COLO668 (cell line): ENCODE results near the gene PAN2.
"Not testable (repeated sequence)": the region's sequence is repeated elsewhere in the genome, so short reads cannot be mapped to it uniquely, and the experiment has no call there.

Experiments
- DNase-seq: peaks from one replicate; lab custom pipeline; 2025; ENCODE audit not compliant: unreplicated experiment; lab: John Stamatoyannopoulos, UW

PAN2 gene

GRCh38 chr12:56308714-56309113 is 25.1 kb downstream of the PAN2 start:
- DNase-seq, result no peak

GRCh38 chr12:56307221-56307965 is 26.4 kb downstream of the PAN2 start:
- DNase-seq, result no peak

- no peak for DNase-seq
Measured at GRCh38 chr12:56304872-56305590, 28.8 kb downstream of the PAN2 start.

- no peak for DNase-seq
Measured at GRCh38 chr12:56304276-56304675, 29.5 kb downstream of the PAN2 start.

GRCh38 chr12:56300644-56301464 is 32.9 kb downstream of the PAN2 start:
- no peak for DNase-seq

GRCh38 chr12:56299853-56300643 is 33.8 kb downstream of the PAN2 start, which contains the start of gene CS:
TSS of gene CS (minus strand) at chr12:56300330. CDS start at chr12:56300201, 129 bp downstream.
- DNase-seq, result peak; percentile 96

- DNase-seq, result peak; percentile 17
Measured at GRCh38 chr12:56299308-56299852, 34.4 kb downstream of the PAN2 start.

- DNase-seq, result no peak
Measured at GRCh38 chr12:56298828-56299227, 35.0 kb downstream of the PAN2 start.

GRCh38 chr12:56297400-56297799 is 36.4 kb downstream of the PAN2 start:
- DNase-seq, result no peak

GRCh38 chr12:56296295-56296694 is 37.5 kb downstream of the PAN2 start:
- DNase-seq, result no peak

GRCh38 chr12:56293795-56294194 is 40.0 kb downstream of the PAN2 start:
- no peak for DNase-seq

- DNase-seq, result no peak
Measured at GRCh38 chr12:56288705-56289387, 45.0 kb downstream of the PAN2 start.

- DNase-seq, result no peak
Measured at GRCh38 chr12:56286044-56286830, 47.6 kb downstream of the PAN2 start.

GRCh38 chr12:56284263-56284662 is 49.5 kb downstream of the PAN2 start:
- not testable (repeated sequence) for DNase-seq

- no peak for DNase-seq
Measured at GRCh38 chr12:56282579-56282978, 51.2 kb downstream of the PAN2 start.

GRCh38 chr12:56282030-56282429 is 51.8 kb downstream of the PAN2 start:
- DNase-seq, result no peak

GRCh38 chr12:56280849-56281248 is 53.0 kb downstream of the PAN2 start:
- no peak for DNase-seq

GRCh38 chr12:56278905-56279304 is 54.9 kb downstream of the PAN2 start:
- no peak for DNase-seq

- DNase-seq, result no peak
Measured at GRCh38 chr12:56274299-56274698, 59.5 kb downstream of the PAN2 start.
